Measurements from ENCODE around the gene TBRG4.

The TBRG4 gene

DNA sequence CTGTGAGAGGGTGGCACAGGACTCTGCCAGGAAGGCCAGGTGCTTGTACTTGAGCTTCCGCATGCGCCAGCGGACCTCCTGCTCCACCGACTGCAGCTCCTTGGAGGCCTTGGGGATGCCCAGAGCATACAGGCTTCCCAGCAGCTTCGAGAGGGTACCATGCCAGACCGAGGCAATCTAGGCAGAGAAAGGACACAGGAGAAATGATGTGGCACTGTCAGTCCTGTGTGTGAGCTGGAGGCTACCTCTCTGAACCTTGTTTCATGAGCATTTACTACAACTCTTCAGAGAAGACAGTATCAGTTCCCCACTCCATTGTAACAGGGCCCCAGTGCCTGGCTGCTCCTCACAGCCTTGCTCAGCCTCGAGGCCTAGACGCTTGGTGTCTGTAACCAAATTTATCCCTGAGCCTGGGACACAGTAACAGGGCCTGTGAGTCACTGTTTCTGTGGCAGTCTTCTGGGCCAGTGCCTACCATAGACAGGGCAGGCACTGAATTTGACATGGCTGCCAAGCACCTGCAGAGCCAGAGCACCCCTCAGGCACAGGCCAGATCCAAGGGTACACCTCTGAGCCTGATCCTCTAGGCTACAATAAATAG is 5.8 kb downstream of the TBRG4 start:
- no peaks in the 10 kb centered on the region for H3K9me3 ChIP-seq
- TF ChIP-seq Cebpa-rat (IDR thresholded peaks at IDR 0.05): no peak
- H3K36me3 ChIP-seq: peaks cover 87% of the 10 kb centered on the region
- no peak overlapping the region for H3K4me2 ChIP-seq
- no peak overlapping the region for H3K4me3 ChIP-seq
- H3K27me3 ChIP-seq: no peaks in the 10 kb centered on the region
- H3K27ac ChIP-seq: no peak overlapping the region
- H4K20me1 ChIP-seq: peaks cover 99% of the 10 kb centered on the region
- no peak overlapping the region for H3K9ac ChIP-seq
- H3K4me1 ChIP-seq: peaks cover 37% of the 10 kb centered on the region

GRCh38 chr7:45104844-45105587 is 6.5 kb downstream of the TBRG4 start:
- no peak for TF ChIP-seq Cebpa-rat (IDR thresholded peaks at IDR 0.05)
- H3K9ac ChIP-seq: no peak overlapping the region
- H3K4me1 ChIP-seq: peaks cover 30% of the 10 kb centered on the region
- H3K27me3 ChIP-seq: no peaks in the 10 kb centered on the region
- no peaks in the 10 kb centered on the region for H3K9me3 ChIP-seq
- H4K20me1 ChIP-seq: peaks cover 100% of the 10 kb centered on the region
- H3K27ac ChIP-seq: no peak overlapping the region
- H3K36me3 ChIP-seq: peaks cover 94% of the 10 kb centered on the region
- no peak overlapping the region for H3K4me2 ChIP-seq
- no peak overlapping the region for H3K4me3 ChIP-seq

DNA sequence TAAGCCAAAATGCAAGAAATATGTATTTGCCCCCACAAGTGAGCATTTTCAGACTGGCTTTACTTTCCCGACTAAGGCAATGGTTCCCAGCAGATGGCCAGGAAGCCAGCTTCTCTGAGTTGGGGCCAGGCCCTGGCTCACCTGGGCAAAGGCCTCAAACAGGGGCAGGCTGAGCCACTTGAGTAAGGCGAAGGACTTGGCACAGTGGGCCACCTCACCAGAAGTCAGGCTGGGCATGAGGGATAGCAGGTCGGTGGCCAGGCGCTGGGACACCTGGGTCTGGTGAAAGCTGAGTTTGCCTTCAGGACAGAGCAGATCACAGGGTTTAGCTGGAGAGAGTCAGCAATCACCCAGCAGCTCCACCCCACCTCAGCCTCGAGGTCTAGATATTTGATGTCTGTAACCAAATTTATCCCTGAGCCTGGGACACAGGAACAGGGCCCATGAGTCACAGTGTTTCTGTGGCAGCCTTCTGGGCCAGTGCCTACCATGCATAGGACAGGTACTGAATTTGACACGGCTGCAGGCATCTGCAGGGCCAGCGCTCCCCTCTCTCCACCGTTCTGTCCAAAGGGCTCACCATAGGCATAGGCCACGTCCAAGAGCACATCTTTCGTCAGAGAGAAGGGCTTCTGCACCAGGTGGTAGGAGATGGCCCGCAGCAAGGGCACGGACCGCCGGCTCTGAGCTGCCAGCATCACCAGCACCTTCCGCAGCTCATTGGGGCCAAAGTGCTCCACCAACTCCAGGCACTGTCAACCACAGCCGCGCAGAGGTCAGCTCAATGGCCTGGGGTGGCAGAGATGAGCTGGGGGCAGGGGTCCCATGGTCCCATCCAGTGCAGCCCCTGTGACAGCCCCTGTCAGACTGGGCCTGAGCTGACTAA is 7.3 kb downstream of the TBRG4 start:
- Histone ChIP-seq H3K27me3 (no peaks in the 10 kb centered on the region), H3K36me3 (peaks cover 100% of the 10 kb centered on the region), H3K9ac (no peak overlapping the region), H3K27ac (no peak overlapping the region), H4K20me1 (peaks cover 100% of the 10 kb centered on the region), H3K4me1 (peaks cover 22% of the 10 kb centered on the region), H3K4me2 (no peak overlapping the region), H3K4me3 (no peak overlapping the region), H3K9me3 (no peaks in the 10 kb centered on the region)
- TF ChIP-seq Cebpa-rat (IDR thresholded peaks at IDR 0.05): no peak

- peaks cover 99% of the 10 kb centered on the region for H3K36me3 ChIP-seq
- H3K9me3 ChIP-seq: no peaks in the 10 kb centered on the region
Measured at GRCh38 chr7:45102785-45103712, 8.4 kb downstream of the TBRG4 start.

GRCh38 chr7:45101748-45102147 is 9.7 kb downstream of the TBRG4 start:
- peaks cover 93% of the 10 kb centered on the region for H3K36me3 ChIP-seq
- no peak for TF ChIP-seq Cebpa-rat (IDR thresholded peaks at IDR 0.05)
- H4K20me1 ChIP-seq: peaks cover 87% of the 10 kb centered on the region
- H3K9me3 ChIP-seq: no peaks in the 10 kb centered on the region
- no peak overlapping the region for H3K4me2 ChIP-seq
- no peaks in the 10 kb centered on the region for H3K27me3 ChIP-seq
- no peak overlapping the region for H3K9ac ChIP-seq
- no peaks in the 10 kb centered on the region for H3K4me1 ChIP-seq
- H3K27ac ChIP-seq: no peak overlapping the region
- no peak overlapping the region for H3K4me3 ChIP-seq

More at GRCh38 chr7:45102785-45103712, 8.4 kb downstream of the TBRG4 start:
- Histone ChIP-seq H3K9ac (no peak overlapping the region), H3K27me3 (no peaks in the 10 kb centered on the region), H3K4me2 (no peak overlapping the region), H4K20me1 (peaks cover 95% of the 10 kb centered on the region), H3K4me1 (peaks cover 11% of the 10 kb centered on the region), H3K4me3 (no peak overlapping the region), H3K27ac (no peak overlapping the region)
- TF ChIP-seq Cebpa-rat (IDR thresholded peaks at IDR 0.05): no peak

DNA sequence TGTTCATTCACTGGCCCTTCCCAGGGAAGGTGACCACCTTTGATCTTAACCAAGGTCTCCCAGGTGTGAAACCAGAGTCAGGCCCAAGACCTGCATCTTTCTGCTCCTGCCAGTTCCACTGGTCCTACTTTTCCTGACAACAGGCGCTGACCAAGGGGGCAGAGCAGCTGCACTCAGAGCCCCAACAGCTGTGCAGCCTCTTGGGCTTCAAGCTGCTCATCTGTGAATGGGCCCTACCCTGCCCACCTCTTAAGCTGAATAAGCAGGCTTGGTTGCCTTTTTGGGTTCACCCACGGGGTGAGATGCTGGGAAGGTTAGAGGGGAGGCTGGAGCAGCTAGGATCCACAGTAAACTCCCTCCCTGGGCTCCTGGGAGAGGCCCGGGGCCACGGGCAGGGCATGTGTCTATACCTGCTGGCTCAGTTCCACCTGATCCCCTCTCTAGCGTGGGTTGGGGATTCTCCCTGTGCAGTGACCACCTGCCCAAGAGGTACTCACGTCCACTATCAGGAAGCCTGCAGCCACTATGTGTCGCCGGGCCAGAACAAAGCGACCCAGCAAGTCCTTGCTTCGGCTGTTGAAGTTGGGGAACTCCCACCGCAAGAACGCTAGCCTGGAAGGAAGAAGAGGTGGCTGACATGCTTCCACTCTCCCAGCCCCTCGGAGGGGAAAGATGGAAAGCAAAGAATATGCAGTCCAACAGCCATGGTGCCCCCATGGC is 10.6 kb downstream of the TBRG4 start:
- H3K36me3 ChIP-seq: peaks cover 85% of the 10 kb centered on the region
- no peak overlapping the region for H3K4me3 ChIP-seq
- H3K9me3 ChIP-seq: no peaks in the 10 kb centered on the region
- H3K27me3 ChIP-seq: no peaks in the 10 kb centered on the region
- peaks cover 79% of the 10 kb centered on the region for H4K20me1 ChIP-seq
- no peak overlapping the region for H3K4me2 ChIP-seq
- no peak overlapping the region for H3K9ac ChIP-seq
- H3K27ac ChIP-seq: no peak overlapping the region
- TF ChIP-seq Cebpa-rat (IDR thresholded peaks at IDR 0.05): no peak
- H3K4me1 ChIP-seq: no peaks in the 10 kb centered on the region

- TF ChIP-seq Cebpa-rat (IDR thresholded peaks at IDR 0.05): no peak
- H3K36me3 ChIP-seq: peaks cover 77% of the 10 kb centered on the region
- H4K20me1 ChIP-seq: peaks cover 71% of the 10 kb centered on the region
- H3K27me3 ChIP-seq: no peaks in the 10 kb centered on the region
- H3K4me3 ChIP-seq: no peak overlapping the region
- no peak overlapping the region for H3K9ac ChIP-seq
- no peak overlapping the region for H3K27ac ChIP-seq
- no peaks in the 10 kb centered on the region for H3K9me3 ChIP-seq
- H3K4me1 ChIP-seq: no peaks in the 10 kb centered on the region
- no peak overlapping the region for H3K4me2 ChIP-seq
Measured at GRCh38 chr7:45099891-45100760, 11.4 kb downstream of the TBRG4 start.

Measured in BLaER1 (cell line).